Embryonic facial prominence (tissue), 1 donor: ENCODE data around the gene ABCG2.

Experiments used
- DNase-seq: peaks from one replicate; pipeline ENCODE4 v3.0.0-alpha.2; 2016; ENCODE audit errors: extremely low spot score

ABCG2 gene

DNA sequence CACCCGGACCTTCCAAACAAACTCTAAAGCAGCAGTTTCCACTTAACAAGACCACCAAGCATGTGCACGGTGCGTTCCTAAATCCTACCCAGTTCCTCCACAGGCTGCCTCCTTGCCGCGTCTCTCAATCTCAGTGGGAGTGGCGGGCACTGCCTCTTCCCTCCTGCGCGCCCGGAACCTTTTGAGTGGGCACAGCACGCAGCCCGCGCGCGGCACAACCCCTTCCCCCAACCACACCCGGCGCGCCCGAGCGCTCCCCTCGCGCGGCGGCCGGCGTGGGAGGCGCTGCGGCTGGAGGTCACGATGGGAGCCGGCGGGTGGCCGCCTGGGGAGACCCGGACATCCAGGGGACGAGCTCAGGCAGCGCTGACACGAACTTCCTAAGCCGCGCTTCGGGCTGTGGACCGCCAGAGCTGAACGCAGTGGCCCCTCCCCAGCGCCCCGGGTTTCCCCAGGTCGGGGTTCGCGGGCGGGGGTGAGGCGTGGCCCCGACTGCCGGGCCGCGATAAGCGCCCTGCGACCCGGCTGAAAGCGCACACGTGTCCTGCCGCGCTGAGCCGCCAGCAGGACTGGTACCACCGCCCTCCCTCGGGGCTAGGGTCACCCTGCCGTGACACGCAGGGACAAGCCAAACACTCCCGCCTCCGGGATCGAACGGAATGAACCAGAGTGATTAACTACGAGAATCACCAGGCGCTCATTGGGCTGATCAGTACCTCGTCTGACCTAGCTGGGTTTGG, at the start of gene ABCG2:
Gene ABCG2 (minus strand): TSS at position 151 of the 740 bp plus-strand sequence. CDS start 18,644 bp downstream, outside the sequence.
- no peak for DNase-seq

DNA sequence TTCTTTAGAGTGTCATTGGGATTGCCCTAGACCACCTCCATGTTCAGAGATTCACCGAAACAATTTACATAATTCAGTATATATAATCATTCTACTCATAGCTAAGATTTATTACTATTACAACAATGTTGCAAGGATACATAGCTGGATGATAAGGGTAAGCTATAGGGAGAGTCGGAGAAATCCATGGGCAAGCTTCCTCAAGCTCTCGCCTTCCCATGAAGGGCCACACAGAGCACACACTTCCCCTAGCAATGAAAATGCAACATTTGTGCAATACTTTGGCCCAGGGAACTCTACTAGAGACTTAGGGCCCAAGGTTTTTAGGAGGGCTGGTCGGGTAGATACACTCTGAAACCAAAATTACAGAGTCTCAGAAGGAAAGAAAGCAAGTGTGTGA, 49.7 kb upstream of the ABCG2 start:
- no peak for DNase-seq

DNA sequence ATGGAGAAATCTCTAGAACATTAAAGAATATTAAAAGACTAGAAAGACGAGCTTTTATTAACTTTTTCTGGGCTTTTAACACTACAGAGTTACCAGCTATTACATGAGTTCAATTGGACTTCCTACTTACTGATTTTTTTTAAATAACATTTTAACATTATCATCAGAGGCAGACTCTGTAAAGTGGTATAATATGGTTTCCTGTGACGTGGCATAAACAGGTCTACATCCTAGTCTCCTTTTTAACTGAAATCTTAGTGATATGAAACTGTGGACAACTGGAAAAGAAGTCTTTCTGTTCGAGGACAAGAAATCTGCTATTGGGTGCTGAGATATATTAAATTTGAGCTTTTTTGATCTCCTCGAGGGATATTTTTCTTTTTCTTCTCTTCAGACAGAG, 48.7 kb upstream of the ABCG2 start:
- DNase-seq, result no peak

DNA sequence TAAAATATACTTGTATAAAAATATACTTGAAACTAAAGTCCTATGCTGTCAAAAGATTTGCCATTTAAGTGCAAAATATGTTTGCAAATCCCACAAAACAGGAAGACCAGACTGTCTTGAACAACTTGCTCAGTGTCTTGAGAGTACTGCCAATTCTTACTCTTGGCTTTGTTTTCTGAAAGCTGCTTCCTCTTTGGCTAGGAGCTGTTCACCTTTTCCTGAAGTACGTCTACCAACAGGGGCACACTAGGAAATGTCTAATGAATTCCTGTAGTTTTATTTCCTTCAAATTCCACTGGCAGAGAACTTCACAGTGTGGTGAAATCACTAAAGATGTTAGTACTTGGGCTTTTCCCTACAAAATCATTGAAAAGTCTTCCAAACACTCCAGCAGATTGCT, 46.4 kb upstream of the ABCG2 start:
- no peak for DNase-seq

DNA sequence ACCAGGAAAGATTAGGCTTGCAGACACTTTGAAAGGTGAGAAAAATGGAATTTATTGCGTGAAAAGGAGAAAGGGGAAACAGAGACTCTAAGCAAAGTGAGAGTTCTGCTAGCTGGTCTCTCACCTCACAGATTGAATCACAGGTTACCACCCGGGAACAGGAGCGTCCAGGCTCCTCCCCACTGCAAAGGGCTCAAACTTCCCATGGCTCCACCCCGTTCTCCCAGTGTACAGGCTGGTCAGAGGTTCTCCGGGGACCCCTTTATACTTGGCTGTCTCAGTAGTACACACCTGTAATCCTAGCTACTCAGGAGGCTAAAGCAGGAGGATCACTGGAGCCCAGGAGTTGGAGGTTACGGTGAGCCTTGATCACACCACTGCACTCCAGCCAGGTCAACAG, 44.0 kb upstream of the ABCG2 start:
- DNase-seq, result no peak

GRCh38 chr4:88200186-88200585, 41.7 kb upstream of the ABCG2 start:
- no peak for DNase-seq

- DNase-seq, result no peak
These were observed 38.2 kb upstream of the ABCG2 start for GRCh38 chr4:88196523-88197185.

- DNase-seq, result no peak
These were observed 37.5 kb upstream of the ABCG2 start for GRCh38 chr4:88196013-88196365.

- DNase-seq, result no peak
These were observed 37.0 kb upstream of the ABCG2 start for GRCh38 chr4:88195328-88196012.

- no peak for DNase-seq
These were observed 33.0 kb upstream of the ABCG2 start for GRCh38 chr4:88191404-88191803.

- no peak for DNase-seq
These were observed 31.6 kb upstream of the ABCG2 start for GRCh38 chr4:88189881-88190585.

DNA sequence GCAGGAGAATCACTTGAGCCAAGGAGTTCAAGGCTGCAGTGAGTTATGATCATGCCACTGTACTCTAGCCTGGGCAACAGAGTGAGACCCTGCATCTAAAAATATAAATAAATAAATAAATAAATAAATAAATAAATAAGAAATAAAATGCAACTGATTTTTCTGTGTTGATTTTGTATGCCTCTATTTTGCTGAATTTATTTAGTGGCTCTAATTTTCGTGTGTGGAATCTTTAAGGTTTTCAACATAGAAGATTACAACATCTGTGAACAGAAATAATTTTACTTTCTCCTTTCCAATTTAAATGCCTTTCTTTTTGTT, 30.9 kb upstream of the ABCG2 start:
- DNase-seq, result no peak

DNA sequence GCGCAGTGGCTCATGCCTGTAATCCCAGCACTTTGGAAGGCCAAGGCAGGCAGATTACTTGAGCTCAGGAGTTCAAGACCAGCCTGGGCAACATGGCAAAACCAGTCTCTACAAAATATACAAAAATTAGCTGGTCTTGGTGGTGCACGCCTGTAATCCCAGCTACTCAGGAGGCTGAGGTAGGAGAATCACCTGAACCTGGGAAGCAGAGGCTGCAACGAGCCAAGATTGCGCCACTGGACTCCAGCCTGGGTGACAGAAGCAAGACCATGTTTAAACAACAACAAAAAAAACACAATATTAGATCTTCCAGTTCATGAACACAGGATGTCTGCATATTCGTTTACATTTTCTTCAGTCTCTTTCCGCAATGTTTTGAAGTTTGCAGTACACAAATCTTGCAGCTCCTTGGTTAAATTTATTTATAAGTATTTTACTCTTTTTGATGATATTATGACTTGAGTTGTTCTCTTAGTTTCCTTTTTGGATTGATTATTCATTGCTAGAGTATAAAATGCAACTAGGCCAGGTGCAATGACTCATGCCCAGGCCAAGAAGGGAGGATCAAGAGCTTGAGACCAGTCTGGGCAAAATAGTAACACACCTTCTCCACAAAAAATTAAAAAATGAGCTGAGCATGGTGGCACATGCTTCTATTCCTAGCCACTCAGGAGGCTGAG, 30.4 kb upstream of the ABCG2 start:
- DNase-seq, result no peak

GRCh38 chr4:88187766-88188165, 29.3 kb upstream of the ABCG2 start:
- no peak for DNase-seq

DNA sequence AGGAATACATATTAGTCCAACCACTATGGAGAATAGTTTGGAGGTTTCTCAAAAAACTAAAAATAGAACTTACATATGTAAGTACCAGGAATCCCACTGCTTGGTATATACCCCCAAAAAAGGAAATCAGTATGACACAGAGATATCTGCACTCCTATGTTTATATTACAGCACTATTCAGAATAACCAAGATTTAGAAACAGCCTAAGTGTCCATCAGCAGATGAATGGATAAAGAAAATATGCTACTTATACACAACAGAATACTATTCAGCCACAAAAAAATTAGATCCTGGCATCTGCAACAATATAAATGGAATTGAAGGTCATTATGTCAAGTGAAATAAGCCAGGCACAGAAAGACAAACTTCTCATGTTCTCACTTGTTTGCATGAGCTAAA, 27.5 kb upstream of the ABCG2 start:
- no peak for DNase-seq

GRCh38 chr4:88179261-88179660, 20.8 kb upstream of the ABCG2 start:
- no peak for DNase-seq

- DNase-seq, result no peak
These were observed 20.3 kb upstream of the ABCG2 start for GRCh38 chr4:88178626-88179231.

DNA sequence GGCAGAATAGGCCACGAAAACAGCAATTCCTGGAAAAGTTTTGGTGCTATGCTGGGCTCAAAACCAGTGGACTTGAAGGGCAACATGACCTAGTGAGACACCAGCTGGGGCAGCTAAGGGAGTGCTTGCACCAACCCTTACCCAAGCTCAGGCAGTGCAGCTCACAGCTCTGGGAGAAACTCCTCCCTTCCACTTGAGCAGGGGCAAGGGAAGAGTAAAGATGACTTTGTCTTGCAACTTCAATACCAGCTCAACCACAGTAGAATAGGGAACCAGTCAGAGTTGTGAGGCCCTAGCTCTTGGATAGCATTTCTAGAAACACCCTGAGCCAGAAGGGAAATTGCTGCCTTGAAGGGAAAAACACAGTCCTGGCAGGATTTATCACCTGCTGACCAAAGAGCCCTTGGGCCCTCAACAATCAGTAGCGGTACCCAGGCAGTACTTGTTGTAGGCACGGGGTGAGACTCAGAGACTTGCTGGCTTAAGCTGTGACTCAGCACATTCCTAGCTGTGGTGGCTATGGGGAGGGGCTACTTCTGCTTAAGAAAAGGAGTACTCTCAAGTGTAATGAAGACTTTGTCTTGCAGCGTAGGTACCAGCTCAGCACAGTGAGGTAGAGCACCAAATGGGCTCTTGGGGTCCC, 19.7 kb upstream of the ABCG2 start:
- DNase-seq, result no peak

DNA sequence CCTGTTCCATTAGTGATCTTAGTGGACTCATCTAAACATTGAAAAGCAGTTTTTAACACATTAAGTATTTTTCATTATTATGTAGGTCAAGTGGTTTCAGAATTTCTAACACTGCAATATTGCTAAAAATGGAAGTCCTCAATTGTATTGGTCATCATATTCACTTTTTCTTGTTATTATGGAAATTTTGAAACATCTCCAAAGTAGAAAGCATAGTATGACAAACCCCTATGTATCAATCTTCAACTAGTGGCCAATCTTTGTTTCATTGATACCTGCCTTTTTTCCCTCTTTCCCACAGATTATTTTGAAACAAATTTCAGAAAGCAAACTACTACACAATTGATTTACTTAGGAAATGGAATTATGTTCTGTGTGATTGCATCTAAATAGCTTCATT, 14.5 kb upstream of the ABCG2 start:
- DNase-seq, result no peak

DNA sequence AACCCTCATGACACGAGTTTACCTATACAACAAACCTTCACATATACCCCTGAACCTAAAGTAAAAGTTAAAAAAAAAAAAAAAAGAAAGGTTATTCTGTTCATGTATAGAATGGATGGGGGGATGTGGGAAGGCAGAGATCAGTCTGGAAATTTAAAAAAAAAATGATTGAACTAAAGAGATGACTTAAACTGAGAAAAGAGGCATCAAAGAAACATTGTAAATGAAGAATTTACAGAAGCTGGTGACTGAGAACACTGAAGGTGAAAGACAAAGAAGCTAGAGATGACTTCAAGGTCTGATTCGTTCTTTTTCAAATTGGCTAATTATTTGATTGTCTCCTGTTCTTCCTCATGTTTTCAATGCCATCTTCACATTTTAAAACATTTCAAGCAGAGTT, 12.8 kb upstream of the ABCG2 start:
- no peak for DNase-seq

DNA sequence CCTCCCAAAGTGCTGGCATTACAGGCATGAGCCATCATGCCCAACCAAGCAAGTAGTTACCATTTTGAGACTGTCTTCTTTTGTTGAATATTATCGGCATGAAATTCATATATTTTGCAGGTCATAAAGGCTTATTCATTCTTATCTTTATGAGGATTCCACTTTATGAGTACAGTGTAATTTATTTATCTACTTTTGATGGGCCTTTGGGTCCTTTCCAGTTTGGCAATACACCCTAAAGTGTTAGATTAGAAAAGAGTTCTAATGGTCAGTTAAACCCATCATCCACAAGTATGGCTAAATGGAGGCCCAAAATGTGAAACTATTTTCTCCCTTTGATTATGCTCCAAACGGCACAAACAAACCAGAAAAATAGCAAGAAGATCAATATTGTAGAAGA, 10.9 kb upstream of the ABCG2 start:
- DNase-seq, result no peak
